Fibroblast of skin of left biceps (primary cell): ENCODE data around the gene SLC17A7.
"Not testable (repeated sequence)": the region's sequence is repeated elsewhere in the genome, so short reads cannot be mapped to it uniquely, and the experiment has no call there.

ENCODE experiments used
- DNase-seq, 2 experiments: peaks; one replicate each; pipeline ENCODE4 v3.0.0-alpha.2; 2013; ENCODE audit warnings: low read depth in 2 of 2

SLC17A7 gene

GRCh38 chr19:49441210-49441959 lies at the start of gene SLC17A7:
SLC17A7 (minus strand) TSS chr19:49441527; CDS start chr19:49441379, 148 bp downstream.
- DNase-seq = no peak

- no peak for DNase-seq
Measured at GRCh38 chr19:49490287-49491029, 49.1 kb upstream of the SLC17A7 start.

DNA sequence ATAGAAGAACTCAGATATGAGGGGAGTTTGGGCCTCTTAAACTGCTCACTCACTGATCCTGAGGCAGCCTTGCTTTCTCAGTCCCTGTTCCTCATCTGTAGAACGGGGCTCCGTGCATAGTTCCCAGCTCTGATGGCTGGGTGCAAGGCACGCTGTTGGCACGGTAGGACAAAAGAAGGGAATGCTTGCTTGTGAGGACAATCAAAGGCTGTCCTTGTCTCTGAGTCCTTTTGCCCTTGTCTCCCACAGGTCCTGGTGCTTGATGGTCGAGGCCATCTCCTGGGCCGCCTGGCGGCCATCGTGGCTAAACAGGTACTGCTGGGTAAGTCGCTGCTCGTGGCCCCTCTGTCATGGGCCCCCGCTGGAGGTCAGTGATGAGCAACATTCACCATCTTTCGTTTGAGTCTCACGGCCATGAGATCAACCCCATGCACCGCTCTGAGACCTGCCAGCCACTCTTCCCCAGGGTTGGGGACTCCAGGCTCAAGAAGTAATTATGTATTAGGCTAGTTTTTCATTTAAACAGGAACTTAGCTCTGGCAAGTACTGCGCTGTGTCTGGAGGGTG lies 48.4 kb upstream of the SLC17A7 start:
- no peak for DNase-seq

GRCh38 chr19:49488863-49489537 lies 47.7 kb upstream of the SLC17A7 start:
- DNase-seq = no peak

DNA sequence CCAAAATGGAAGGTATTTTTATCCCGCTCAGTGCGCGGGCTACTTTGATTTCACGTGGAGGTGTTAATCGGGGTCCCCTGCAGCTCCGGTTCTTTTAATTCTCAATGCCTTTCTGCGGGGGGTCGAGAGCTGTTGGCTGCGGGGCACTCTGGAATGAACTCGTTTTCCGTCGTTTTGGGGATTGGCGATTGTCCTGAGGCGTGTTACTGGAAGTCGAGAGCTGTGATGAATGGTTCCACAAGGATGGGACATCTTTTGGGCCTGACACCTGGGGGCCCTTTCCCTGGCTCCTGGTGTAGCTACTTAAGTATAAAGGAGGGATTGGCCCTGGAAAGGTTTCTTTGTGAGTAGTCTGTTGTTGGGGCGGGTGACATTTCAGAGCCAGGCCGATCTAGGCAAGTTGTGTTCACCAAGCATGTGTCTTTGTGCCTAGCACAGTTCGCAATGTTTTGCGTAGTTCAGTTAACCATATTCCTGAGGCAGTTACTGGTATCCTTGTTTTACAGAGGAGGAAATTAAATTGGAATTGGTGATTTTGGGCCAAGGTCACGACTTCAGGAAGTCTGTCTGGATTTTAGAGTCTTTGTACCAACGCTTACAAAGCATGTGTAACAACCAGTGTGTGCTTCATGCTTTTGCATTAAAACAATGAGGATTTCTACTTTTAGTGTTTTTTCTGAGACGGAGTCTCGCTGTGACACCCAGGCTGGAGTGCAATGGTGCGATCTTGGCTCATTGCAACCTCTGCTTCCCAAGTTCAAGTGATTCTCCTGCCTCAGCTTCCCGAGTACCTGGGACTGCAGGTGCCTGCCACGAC lies 46.9 kb upstream of the SLC17A7 start:
- no peak for DNase-seq

DNA sequence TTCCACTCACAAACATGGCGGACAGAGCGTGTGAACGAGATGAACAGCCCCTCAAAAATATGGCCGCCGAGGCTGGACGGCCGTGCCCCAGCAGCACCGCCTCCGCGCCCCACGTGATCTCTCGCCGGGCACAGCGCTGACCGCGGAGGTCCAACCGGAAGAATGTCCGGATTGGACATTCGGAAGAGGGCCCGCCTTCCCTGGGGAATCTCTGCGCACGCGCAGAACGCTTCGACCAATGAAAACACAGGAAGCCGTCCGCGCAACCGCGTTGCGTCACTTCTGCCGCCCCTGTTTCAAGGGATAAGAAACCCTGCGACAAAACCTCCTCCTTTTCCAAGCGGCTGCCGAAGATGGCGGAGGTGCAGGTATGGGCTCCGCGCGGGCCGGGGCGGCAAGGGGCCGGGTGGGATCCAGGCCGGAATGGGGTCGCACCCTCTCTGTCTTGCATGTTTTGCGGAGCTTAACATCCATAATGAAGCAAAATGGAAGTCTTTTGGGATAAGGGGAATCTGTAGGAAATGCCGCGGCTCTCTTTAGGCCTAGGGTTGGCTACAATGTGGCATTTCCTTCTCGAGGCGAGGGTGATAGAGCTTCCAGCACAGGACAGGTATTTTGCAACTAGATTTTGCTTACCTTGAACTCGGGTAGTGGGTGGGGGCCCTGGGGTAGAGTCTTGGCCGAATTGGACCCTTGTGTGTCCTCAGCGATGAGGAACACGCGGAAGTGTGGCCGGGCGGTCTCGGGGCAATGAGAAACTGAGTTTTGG lies 46.1 kb upstream of the SLC17A7 start, which contains the start of gene RPL13A:
Gene RPL13A, plus strand, starts transcription at position 332 of the 769 bp plus-strand sequence. Its CDS starts 22 bp downstream, at position 354.
- peak; percentile 99 for DNase-seq

DNA sequence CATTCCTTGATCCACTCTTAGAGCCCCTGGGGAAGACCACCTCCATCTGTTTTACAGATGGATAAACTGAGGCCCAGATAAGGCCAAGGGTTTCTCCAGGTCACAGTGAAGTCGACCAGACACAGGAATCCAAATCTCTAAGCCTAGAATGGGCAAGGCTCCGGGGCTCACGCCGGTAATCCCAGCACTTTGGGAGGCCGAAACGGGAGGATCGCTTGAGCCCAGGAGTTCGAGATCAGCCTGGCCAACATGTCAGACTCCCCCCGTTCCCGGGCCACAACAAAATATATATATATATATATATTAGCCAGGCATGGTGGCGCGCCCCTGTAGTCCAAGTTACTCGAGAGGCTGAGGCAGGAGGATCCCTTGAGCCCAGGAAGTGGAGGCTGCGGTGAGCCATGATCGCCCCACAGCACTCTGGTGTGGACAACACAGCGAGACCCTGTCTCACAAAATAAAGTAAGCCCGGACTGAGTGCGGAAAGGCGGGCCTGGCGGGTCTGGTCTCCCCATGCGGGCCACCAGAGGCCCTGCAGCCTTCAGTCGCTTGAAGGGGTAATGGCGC lies 45.5 kb upstream of the SLC17A7 start:
- no peak for DNase-seq

DNA sequence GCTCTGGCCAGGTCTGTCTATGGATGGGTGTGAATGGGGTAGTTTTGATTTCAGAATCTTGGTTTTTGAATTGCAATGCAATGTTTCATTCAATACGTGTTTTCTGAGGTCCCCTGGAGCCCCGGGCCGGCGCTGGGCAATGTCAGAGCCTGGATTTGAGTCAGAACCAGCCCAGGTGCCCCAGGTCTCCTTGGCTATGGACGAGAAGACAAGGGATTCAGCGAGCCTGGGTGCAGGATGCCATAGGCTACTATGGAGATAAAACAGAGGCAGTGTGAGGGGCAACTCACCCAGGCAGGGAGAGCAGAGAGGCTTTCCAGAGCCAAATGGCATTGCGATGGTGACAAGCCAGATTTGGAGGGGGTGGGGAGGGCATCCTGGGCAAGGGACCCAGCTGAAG lies 44.9 kb upstream of the SLC17A7 start:
- no peak for DNase-seq

GRCh38 chr19:49481020-49481683 lies 39.8 kb upstream of the SLC17A7 start:
- no peak for DNase-seq

GRCh38 chr19:49479975-49480628 lies 38.8 kb upstream of the SLC17A7 start:
- DNase-seq = no peak

GRCh38 chr19:49475995-49476880 lies 34.9 kb upstream of the SLC17A7 start:
- no peak for DNase-seq

GRCh38 chr19:49475191-49475917 lies 34.0 kb upstream of the SLC17A7 start:
- no peak for DNase-seq

GRCh38 chr19:49474542-49474924 lies 33.2 kb upstream of the SLC17A7 start:
- DNase-seq = no peak

DNA sequence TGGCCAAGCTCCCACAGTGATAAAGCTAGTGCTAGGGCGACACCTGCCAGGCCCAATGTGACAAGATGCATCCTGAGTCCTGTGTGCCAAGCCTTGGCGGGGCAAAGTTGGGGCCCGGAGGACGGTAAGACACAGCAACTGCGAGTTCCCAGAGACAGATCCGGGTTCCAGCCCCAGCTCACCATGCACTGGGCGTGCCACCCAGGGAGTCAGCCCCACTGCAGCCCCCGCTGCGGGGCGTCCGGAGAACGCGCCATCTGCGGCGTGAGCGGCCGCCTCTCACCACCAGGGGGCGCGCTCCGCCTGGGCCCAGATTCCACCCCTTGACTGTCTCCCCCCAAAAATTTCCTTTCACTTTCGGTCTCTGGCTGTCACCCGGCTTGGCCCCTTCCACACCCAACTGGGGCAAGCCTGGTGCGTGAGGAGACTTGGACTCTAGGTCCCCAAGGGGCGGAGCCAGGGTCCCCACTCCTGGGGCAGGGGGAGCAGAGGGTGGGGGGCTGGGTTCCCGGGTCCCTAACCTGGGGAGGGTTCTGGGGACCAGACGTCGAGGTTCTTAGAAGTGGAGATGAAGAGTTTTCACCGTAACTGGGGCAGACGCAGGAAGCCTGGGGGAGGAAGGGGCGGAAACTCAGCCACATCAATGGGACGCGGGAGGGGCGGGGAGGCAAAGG lies 32.7 kb upstream of the SLC17A7 start, which contains the start of gene FLT3LG:
Gene FLT3LG, plus strand, starts transcription at position 348 of the 674 bp plus-strand sequence. CDS start 425 bp downstream, outside the sequence.
- no peak for DNase-seq

- DNase-seq = not testable (repeated sequence)
Measured at GRCh38 chr19:49473501-49473867, 32.2 kb upstream of the SLC17A7 start.

DNA sequence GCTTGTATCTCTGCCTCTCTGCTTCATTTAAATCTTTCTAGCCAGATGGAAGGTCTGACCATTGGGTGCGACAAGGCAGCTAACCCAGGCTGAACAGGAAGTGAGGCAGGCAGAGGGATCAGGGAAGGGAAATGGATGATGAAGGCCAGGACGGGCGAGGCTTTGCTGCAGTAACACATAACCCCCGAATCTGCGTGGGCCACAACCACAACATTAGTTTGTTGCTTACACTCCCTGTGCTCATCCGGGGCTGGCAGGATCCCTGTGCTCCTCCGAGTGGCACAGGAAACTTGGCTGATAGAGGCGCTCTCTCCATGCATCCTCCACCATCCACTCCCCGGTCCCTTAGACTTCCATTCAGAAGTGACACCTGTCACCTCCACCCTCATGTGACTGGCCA lies 31.6 kb upstream of the SLC17A7 start:
- DNase-seq = no peak

DNA sequence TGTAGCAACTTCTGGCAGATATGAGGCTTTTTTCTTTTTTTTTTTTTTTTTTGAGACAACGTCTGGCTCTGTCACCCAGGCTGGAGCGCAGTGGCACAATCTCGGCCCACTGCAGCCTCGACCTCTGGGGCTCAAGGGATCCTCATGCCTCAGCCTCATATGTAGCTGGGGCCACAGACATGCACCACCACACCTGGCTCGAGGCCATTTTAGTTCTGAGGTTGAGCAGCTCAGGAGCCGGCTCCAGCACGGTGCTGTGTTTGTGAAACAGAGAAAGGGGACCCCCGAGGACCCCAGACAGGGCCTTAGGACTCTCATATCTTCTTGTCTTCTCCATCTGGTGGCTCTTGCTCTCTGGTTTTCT lies 29.3 kb upstream of the SLC17A7 start:
- no peak for DNase-seq
